Astrocyte of the cerebellum (primary cell): ENCODE data around the gene ZBTB16.

Source experiments
- DNase-seq: peaks from one replicate; pipeline ENCODE4 v3.0.0-alpha.2; 2011; ENCODE audit warnings: low read depth
- H3K4me3 ChIP-seq: 2 replicates; pipeline ENCODE4 v1.5.1; 2011; ENCODE audit warnings: mild to moderate bottlenecking, low read depth, low read length, moderate library complexity
- CTCF ChIP-seq: IDR thresholded peaks from 2 replicates; pipeline ENCODE4 v1.5.1; 2012; ENCODE audit warnings: low read length, low read depth, moderate library complexity, mild to moderate bottlenecking; ENCODE audit errors: missing control alignments
- in situ Hi-C: cut with HindIII; loops from 2 replicates; pipeline ENCODE4 v1.10.0; 2017; ENCODE audit warnings: low sequenced_read_pairs

ZBTB16 gene

GRCh38 chr11:114136686-114137640 is 77.5 kb downstream of the ZBTB16 start:
- no peak overlapping the region for H3K4me3 ChIP-seq
- DNase-seq: no peak
- in situ Hi-C loops: no loop called here

GRCh38 chr11:114137838-114138237 is 78.3 kb downstream of the ZBTB16 start:
- in situ Hi-C loops: no loop called here
- no peak overlapping the region for H3K4me3 ChIP-seq
- no peak for TF ChIP-seq CTCF
- DNase-seq: no peak

More at GRCh38 chr11:114136686-114137640, 77.5 kb downstream of the ZBTB16 start:
- no peak for TF ChIP-seq CTCF

- in situ Hi-C loops: no loop called here
- no peak for TF ChIP-seq CTCF
Measured at GRCh38 chr11:114138411-114138810, 78.9 kb downstream of the ZBTB16 start.

GRCh38 chr11:114140826-114141225 is 81.3 kb downstream of the ZBTB16 start:
- H3K4me3 ChIP-seq: no peak overlapping the region
- in situ Hi-C loops: loop anchor here (5.0 to 10.0 kb wide), 2 partner anchors 59 to 124 kb away; no protein-coding TSS in a partner anchor
- DNase-seq: no peak
- no peak for TF ChIP-seq CTCF

More at GRCh38 chr11:114138411-114138810, 78.9 kb downstream of the ZBTB16 start:
- DNase-seq: no peak
- H3K4me3 ChIP-seq: no peak overlapping the region

- DNase-seq: no peak
- no peak for TF ChIP-seq CTCF
- in situ Hi-C loops: loop anchor here (5.0 to 10.0 kb wide), 2 partner anchors 60 to 123 kb away; no protein-coding TSS in a partner anchor
- no peak overlapping the region for H3K4me3 ChIP-seq
Measured at GRCh38 chr11:114141863-114142580, 82.5 kb downstream of the ZBTB16 start.

- DNase-seq: no peak
- in situ Hi-C loops: loop anchor here (5.0 to 10.0 kb wide), 2 partner anchors 60 to 122 kb away; no protein-coding TSS in a partner anchor
- no peak overlapping the region for H3K4me3 ChIP-seq
- TF ChIP-seq CTCF: no peak
Measured at GRCh38 chr11:114142707-114143106, 83.2 kb downstream of the ZBTB16 start.
